Activated T-cell treated with anti-CD3 and anti-CD28 coated beads for 4 hours (primary cell): ENCODE data around the gene MC1R.
"Not testable (repeated sequence)": the region's sequence is repeated elsewhere in the genome, so short reads cannot be mapped to it uniquely, and the experiment has no call there.

Source experiments
- DNase-seq: peaks from one replicate; pipeline ENCODE4 v3.0.0-alpha.2; 2020

Gene MC1R

GRCh38 chr16:89965447-89966225 is 47.0 kb downstream of the MC1R start:
- DNase-seq, result no peak

- no peak for DNase-seq
Observed at GRCh38 chr16:89966756-89967155, 48.1 kb downstream of the MC1R start.

- not testable (repeated sequence) for DNase-seq
Observed at GRCh38 chr16:89967436-89967835, 48.8 kb downstream of the MC1R start.

- not testable (repeated sequence) for DNase-seq
Observed at GRCh38 chr16:89968074-89968473, 49.4 kb downstream of the MC1R start.

GRCh38 chr16:89969741-89970410 is 51.2 kb downstream of the MC1R start:
- DNase-seq, result no peak
